Lower lobe of right lung (tissue), 2 donors: ENCODE measurements around the gene LPP. TPM values are rescaled to one million over a fixed set of nuclear protein-coding genes. Genes with fewer than 3 reads are reported as not detected.

Source experiments
- ATAC-seq, 2 donors: fragments of 200-7000 bp; cut with Tn5 transposase; one replicate each; pipeline ENCODE4 v1.9.1; 2020 to 2022; ENCODE audit warnings: mild to moderate bottlenecking in 2 of 2, moderate library complexity in 2 of 2
- DNase-seq: peaks from one replicate; pipeline ENCODE4 v3.0.0-alpha.2; 2020
- H3K27ac ChIP-seq: fragments of 200-600 bp; one replicate; pipeline ENCODE4 v1.8.0; 2022
- H3K27me3 ChIP-seq: fragments of 200-600 bp; one replicate; pipeline ENCODE4 v1.8.0; 2022; ENCODE audit warnings: low read depth
- H3K36me3 ChIP-seq: fragments of 200-600 bp; one replicate; pipeline ENCODE4 v1.8.0; 2022; ENCODE audit warnings: mild to moderate bottlenecking
- H3K4me1 ChIP-seq: fragments of 200-600 bp; one replicate; pipeline ENCODE4 v1.8.0; 2022
- H3K4me3 ChIP-seq: fragments of 200-600 bp; one replicate; pipeline ENCODE4 v1.8.0; 2022; ENCODE audit warnings: mild to moderate bottlenecking
- H3K9me3 ChIP-seq: fragments of 200-600 bp; one replicate; pipeline ENCODE4 v1.8.0; 2022
- intact Hi-C: fragments of 100-400 bp; cut with DNase I; formaldehyde crosslinking; loops from one replicate; pipeline ENCODE4 v1.11.0; 2022
- total RNA-seq: library from RNA; stranded (reverse); fragmentation: NEBNext Ultra II Directional; extraction: Animal tissue kit (Norgen Biotek cat#: 25700); gene quantifications from one replicate; pipeline ENCODE4 v1.2.1, GENCODE V29; 2021
- TF ChIP-seq, protein P1 (sequence below): fragments of 200-600 bp; IDR thresholded peaks from one replicate; pipeline ENCODE4 v1.8.0; 2022; ENCODE audit warnings: antibody characterized with exemption, mild to moderate bottlenecking
- donor health status: DM: no; HTN: yes; CAD: no; lungs with severe emphysema.

The LPP gene
- total RNA-seq, 1 donor from 2014 or later, result 180 TPM

DNA sequence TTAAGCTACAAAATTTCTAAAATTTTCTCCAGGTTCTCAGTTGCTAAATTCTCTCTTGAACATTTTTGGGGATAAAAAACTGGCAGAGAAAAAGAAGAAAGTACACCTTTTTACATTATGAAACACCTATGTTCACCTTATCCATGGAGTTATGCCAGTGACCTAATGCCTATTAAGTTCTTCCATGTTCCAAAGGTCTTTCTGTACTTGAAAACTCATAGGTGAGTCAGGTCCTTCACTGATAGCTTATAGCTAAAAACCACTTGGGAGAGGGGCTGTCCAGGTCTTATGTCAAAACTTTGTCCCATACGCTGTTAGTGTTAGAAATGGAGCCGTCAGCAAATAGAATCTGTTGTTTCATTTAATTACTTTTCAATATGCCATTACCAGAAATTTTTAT, 530.3 kb downstream of the LPP start:
- no peak overlapping the region for H3K27ac ChIP-seq
- H3K27me3 ChIP-seq, result no peaks in the 10 kb centered on the region
- TF ChIP-seq, protein P1, sequence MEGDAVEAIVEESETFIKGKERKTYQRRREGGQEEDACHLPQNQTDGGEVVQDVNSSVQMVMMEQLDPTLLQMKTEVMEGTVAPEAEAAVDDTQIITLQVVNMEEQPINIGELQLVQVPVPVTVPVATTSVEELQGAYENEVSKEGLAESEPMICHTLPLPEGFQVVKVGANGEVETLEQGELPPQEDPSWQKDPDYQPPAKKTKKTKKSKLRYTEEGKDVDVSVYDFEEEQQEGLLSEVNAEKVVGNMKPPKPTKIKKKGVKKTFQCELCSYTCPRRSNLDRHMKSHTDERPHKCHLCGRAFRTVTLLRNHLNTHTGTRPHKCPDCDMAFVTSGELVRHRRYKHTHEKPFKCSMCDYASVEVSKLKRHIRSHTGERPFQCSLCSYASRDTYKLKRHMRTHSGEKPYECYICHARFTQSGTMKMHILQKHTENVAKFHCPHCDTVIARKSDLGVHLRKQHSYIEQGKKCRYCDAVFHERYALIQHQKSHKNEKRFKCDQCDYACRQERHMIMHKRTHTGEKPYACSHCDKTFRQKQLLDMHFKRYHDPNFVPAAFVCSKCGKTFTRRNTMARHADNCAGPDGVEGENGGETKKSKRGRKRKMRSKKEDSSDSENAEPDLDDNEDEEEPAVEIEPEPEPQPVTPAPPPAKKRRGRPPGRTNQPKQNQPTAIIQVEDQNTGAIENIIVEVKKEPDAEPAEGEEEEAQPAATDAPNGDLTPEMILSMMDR, result no peak
- ATAC-seq (no peak), DNase-seq (no peak)
- intact Hi-C loops, result no loop called here
- H3K9me3 ChIP-seq, result no peaks in the 10 kb centered on the region
- no peaks in the 10 kb centered on the region for H3K36me3 ChIP-seq
- peaks cover 59% of the 10 kb centered on the region for H3K4me1 ChIP-seq
- no peak overlapping the region for H3K4me3 ChIP-seq

DNA sequence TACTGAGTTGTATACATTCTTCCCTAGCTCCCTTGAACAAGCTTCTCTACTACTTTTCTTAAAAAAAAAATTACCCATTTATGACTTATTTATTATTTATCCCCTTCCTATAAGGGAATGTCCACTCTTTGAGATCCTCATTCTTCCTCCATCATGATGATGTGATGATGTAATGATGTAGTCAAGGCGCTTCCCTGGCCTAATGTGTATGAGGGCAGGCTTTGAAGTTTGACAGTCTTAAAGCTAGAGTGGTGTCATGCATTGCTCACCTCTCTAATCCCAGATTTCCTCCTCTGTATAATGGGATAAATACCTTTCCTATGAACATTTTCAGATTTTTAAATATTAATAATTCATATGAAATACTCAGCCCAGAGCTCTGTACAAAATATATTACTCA, 531.8 kb downstream of the LPP start:
- H3K27ac ChIP-seq, result no peak overlapping the region
- TF ChIP-seq, protein P1, result no peak
- H3K36me3 ChIP-seq, result no peaks in the 10 kb centered on the region
- no peaks in the 10 kb centered on the region for H3K9me3 ChIP-seq
- ATAC-seq (no peak), DNase-seq (no peak)
- no peak overlapping the region for H3K4me3 ChIP-seq
- no peaks in the 10 kb centered on the region for H3K27me3 ChIP-seq
- peaks cover 63% of the 10 kb centered on the region for H3K4me1 ChIP-seq
- intact Hi-C loops, result no loop called here

DNA sequence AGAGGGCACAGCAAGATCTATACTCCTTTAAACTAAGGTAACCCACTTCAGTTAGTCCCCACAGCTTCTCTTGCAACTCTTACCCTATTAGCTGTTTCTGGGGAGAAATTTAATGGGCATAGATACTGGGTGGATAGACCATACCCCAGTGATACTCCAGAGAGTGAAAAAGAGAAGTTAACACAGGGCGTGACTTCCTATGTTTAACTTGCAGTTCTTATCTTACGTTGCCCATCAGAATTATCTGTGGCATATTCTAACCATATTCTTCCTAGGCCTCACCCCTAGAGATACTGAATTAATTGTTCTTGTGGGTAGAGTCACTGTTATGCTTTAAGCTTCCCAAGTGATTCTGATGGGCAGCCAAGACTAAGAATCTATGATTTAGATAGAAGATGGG, 532.4 kb downstream of the LPP start:
- no peak overlapping the region for H3K4me3 ChIP-seq
- DNase-seq (no peak), ATAC-seq (peak in 1 of 2 donors; percentile 35)
- H3K36me3 ChIP-seq, result no peaks in the 10 kb centered on the region
- H3K27ac ChIP-seq, result no peak overlapping the region
- H3K4me1 ChIP-seq, result peaks cover 61% of the 10 kb centered on the region
- TF ChIP-seq, protein P1, result no peak
- H3K9me3 ChIP-seq, result no peaks in the 10 kb centered on the region
- no peaks in the 10 kb centered on the region for H3K27me3 ChIP-seq
- intact Hi-C loops, result no loop called here

DNA sequence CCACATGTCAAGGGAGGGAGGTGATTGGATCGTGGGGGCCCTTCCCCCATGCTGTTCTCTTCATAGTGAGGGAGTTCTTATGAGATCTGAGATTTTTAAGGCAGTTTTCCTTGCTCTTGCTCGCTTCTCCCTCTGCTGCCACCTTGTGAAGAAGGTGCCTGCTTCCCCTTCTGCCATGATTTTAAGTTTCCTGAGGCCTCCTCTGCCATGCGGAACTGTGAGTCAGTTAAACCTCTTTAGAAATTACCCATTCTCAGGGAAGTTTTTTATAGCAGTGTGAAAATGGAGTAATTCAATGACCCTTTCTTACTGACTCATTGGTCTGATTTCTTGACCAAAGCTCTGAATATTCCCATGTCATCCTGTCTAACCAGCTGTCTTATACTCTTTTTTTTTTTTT, 533.4 kb downstream of the LPP start:
- DNase-seq, result no peak
- Histone ChIP-seq H3K4me1 (peaks cover 55% of the 10 kb centered on the region), H3K9me3 (no peaks in the 10 kb centered on the region), H3K27ac (no peak overlapping the region), H3K4me3 (no peak overlapping the region), H3K27me3 (no peaks in the 10 kb centered on the region), H3K36me3 (no peaks in the 10 kb centered on the region)
- ATAC-seq, result no peak
- TF ChIP-seq, protein P1, result no peak
- intact Hi-C loops, result no loop called here

DNA sequence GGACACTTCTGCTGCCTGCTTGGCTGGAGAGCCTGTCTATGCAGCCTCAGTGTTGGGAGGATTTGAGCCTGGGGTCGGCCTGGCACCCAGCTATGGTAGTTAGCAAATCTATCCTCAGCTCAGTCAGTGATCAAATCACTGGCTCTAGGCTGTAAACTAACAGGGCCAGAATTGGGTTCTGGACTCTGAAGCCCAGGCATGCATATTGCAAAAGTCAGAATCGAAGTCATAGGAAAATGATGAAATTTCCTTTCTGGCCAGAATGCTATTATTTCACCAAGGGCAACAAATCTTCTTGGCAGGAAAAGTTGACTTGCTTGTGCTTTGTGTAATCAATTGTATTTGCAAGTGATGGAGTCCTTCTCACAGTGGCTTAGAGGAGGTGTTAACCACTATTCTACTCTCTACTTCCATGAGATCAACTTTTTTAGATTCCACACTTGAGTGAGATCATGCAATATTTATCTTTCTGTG, 535.2 kb downstream of the LPP start:
- peak overlapping the region; percentile 32 for H3K27ac ChIP-seq
- peak; percentile 45 to 61 for ATAC-seq
- H3K4me1 ChIP-seq, result peaks cover 37% of the 10 kb centered on the region
- TF ChIP-seq, protein P1, result no peak
- no peak for DNase-seq
- H3K4me3 ChIP-seq, result no peak overlapping the region
- intact Hi-C loops, result no loop called here
- no peaks in the 10 kb centered on the region for H3K27me3 ChIP-seq
- H3K9me3 ChIP-seq, result no peaks in the 10 kb centered on the region
- H3K36me3 ChIP-seq, result no peaks in the 10 kb centered on the region

DNA sequence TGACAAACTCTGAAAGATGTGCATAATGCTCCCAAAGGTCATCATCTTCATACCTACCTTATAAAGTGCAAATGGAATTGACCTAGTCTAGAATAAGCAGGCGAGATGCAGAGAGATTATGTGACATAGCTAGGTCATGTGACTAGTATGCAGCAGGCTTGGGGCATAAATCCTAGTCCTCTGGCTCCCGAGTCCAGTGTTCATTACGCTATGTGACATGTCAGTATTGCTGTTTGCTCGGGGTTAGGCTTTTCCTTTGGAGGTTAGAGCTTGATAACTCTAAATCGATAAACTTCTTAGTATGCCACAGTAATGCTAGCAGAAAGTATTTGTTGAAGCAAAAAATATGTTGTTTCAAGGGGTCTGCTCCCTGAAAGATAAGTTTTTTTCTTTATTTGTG, 536.1 kb downstream of the LPP start:
- ATAC-seq, result no peak
- no peaks in the 10 kb centered on the region for H3K36me3 ChIP-seq
- no peak for DNase-seq
- intact Hi-C loops, result no loop called here
- no peak overlapping the region for H3K4me3 ChIP-seq
- no peak overlapping the region for H3K27ac ChIP-seq
- no peaks in the 10 kb centered on the region for H3K9me3 ChIP-seq
- no peaks in the 10 kb centered on the region for H3K27me3 ChIP-seq
- peaks cover 37% of the 10 kb centered on the region for H3K4me1 ChIP-seq
- TF ChIP-seq, protein P1, result no peak
